Stomach (tissue), 4 donors: Measurements from ENCODE around the gene TEAD3.

Experiments used
- POLR2A ChIP-seq, 4 donors: fragments of 450-650 bp; IDR thresholded peaks; one replicate each; pipeline ENCODE4 v1.6.1; 2016; ENCODE audit warnings: antibody characterized with exemption in 4 of 4, control low read depth in 2 of 4, mild to moderate bottlenecking in 1 of 4, moderate library complexity in 1 of 4
- TF ChIP-seq, protein P1 (sequence below), 7 experiments: fragments of 450-650 bp in 4 of 7; fragments of 200-600 bp in 3 of 7; sonication (generic) in 3 of 7; IDR thresholded peaks; one replicate each; pipeline ENCODE4 v1.5.1; 2016 to 2019; ENCODE audit warnings: antibody characterized with exemption in 7 of 7, control low read depth in 2 of 7, mild to moderate bottlenecking in 1 of 7

DNA sequence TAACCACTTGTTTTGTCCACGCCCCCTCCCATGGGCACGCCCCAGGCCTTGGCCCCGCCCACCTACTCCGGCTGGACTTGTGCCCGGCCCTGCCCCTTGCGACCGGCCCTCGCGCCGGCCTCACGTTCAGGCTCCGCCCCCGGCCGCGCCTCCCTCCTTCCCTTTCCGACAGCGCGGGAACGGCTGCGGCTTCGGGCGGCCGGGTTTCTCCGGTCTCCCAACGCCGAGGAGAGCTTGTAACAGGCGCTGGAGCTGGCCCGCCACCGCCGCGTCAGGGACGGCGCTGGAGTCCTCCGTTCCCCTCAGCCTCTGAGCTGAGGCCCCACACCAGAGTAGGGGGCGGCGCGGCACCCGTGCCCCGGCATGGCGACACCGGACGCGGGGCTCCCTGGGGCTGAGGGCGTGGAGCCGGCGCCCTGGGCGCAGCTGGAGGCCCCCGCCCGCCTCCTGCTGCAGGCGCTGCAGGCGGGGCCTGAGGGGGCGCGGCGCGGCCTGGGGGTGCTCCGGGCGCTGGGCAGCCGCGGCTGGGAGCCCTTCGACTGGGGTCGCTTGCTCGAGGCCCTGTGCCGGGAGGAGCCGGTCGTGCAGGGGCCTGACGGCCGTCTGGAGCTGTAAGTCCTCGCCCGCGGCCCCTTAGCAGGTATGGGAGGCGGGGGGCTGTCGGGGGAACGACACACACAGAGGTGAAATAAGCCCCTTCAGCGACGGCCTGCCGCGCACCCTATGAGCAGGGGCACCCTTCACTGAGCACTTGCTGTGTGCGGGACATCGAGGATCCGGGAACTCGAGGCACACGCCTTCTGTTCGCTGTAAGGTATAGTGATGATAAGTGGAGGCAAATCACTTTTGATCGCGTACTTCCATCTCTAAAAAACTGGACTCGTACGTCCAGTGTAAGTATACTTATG, 44.4 kb downstream of the TEAD3 start, which contains the start of gene FANCE:
- TF ChIP-seq, protein P1, sequence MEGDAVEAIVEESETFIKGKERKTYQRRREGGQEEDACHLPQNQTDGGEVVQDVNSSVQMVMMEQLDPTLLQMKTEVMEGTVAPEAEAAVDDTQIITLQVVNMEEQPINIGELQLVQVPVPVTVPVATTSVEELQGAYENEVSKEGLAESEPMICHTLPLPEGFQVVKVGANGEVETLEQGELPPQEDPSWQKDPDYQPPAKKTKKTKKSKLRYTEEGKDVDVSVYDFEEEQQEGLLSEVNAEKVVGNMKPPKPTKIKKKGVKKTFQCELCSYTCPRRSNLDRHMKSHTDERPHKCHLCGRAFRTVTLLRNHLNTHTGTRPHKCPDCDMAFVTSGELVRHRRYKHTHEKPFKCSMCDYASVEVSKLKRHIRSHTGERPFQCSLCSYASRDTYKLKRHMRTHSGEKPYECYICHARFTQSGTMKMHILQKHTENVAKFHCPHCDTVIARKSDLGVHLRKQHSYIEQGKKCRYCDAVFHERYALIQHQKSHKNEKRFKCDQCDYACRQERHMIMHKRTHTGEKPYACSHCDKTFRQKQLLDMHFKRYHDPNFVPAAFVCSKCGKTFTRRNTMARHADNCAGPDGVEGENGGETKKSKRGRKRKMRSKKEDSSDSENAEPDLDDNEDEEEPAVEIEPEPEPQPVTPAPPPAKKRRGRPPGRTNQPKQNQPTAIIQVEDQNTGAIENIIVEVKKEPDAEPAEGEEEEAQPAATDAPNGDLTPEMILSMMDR (IDR thresholded peaks at IDR 0.05) = no peak
- no peak for TF ChIP-seq POLR2A (IDR thresholded peaks at IDR 0.05)
